HepG2 (cell line): ENCODE data around the gene NFE2L1. TPM values are rescaled to one million over a fixed set of nuclear protein-coding genes. Genes with fewer than 3 reads are reported as not detected.
A peak's percentile ranks its signal among the peaks of the same experiment; 100 is the strongest.

Experiments used
- FOXM1 ChIP-seq: sonication (generic); formaldehyde crosslinking; IDR thresholded peaks from 2 replicates; pipeline ENCODE4 v1.5.0; 2020; ENCODE audit warnings: missing genetic modification reagents
- GATAD2A ChIP-seq: IDR thresholded peaks from 2 replicates; pipeline ENCODE4 v1.6.1; 2016
- HOXA5 ChIP-seq: sonication (generic); formaldehyde crosslinking; IDR thresholded peaks from 2 replicates; pipeline ENCODE4 v1.4.0; 2020; ENCODE audit warnings: missing genetic modification reagents
- ISL2 ChIP-seq: sonication (generic); formaldehyde crosslinking; IDR thresholded peaks from 2 replicates; pipeline ENCODE4 v1.5.0; 2020; ENCODE audit warnings: missing genetic modification reagents
- LCORL ChIP-seq, 2 experiments: fragments of 450-650 bp in 1 of 2; sonication (generic) in 1 of 2; formaldehyde crosslinking in 1 of 2; IDR thresholded peaks; 2 replicates each; pipeline versions ENCODE4 v1.5.0 to v1.6.1; 2017 to 2020; ENCODE audit warnings: antibody characterized with exemption in 1 of 2, missing genetic modification reagents in 1 of 2
- MAFG ChIP-seq: sonication (generic); formaldehyde crosslinking; IDR thresholded peaks from 2 replicates; pipeline ENCODE4 v1.5.1; 2020; ENCODE audit warnings: mild to moderate bottlenecking, missing genetic modification reagents
- MZF1 ChIP-seq: sonication (generic); formaldehyde crosslinking; IDR thresholded peaks from 2 replicates; pipeline ENCODE4 v1.8.1; 2023; ENCODE audit warnings: mild to moderate bottlenecking, missing genetic modification reagents, borderline replicate concordance
- NFE2 ChIP-seq: sonication (generic); formaldehyde crosslinking; IDR thresholded peaks from 2 replicates; pipeline ENCODE4 v1.4.0; 2020; ENCODE audit warnings: missing genetic modification reagents
- SRSF4 ChIP-seq: fragments of 200-400 bp; formaldehyde crosslinking; IDR thresholded peaks from one replicate; pipeline ENCODE4 v1.6.1; 2018; ENCODE audit warnings: mild to moderate bottlenecking, low read depth, low read length, moderate library complexity; ENCODE audit not compliant: poor library complexity, severe bottlenecking
- SYNCRIP ChIP-seq: fragments of 200-400 bp; formaldehyde crosslinking; IDR thresholded peaks from 2 replicates; pipeline ENCODE4 v1.6.1; 2018; ENCODE audit warnings: mild to moderate bottlenecking, low read depth, low read length; ENCODE audit not compliant: insufficient read depth
- TCF7 ChIP-seq: sonication (generic); IDR thresholded peaks from 2 replicates; pipeline ENCODE4 v1.6.1; 2016; ENCODE audit warnings: antibody characterized with exemption, low read depth
- U2AF1 ChIP-seq: fragments of 200-400 bp; formaldehyde crosslinking; optimal IDR thresholded peaks from 2 replicates; pipeline ENCODE3; 2017; ENCODE audit warnings: mild to moderate bottlenecking, low read depth, low read length
- ZBTB21 ChIP-seq: sonication (generic); formaldehyde crosslinking; IDR thresholded peaks from 2 replicates; pipeline ENCODE4 v1.4.0; 2020; ENCODE audit warnings: missing genetic modification reagents
- ZC3H4 ChIP-seq: sonication (generic); formaldehyde crosslinking; IDR thresholded peaks from 2 replicates; pipeline ENCODE4 v1.4.0; 2020; ENCODE audit warnings: missing genetic modification reagents, borderline replicate concordance
- ZNF83 ChIP-seq: sonication (generic); formaldehyde crosslinking; IDR thresholded peaks from 2 replicates; pipeline ENCODE4 v1.4.0; 2020; ENCODE audit warnings: missing genetic modification reagents, mild to moderate bottlenecking, borderline replicate concordance
- polyA plus RNA-seq, 8 experiments: library from polyadenylated mRNA; depleted of rRNA in 3 of 8; stranded (reverse) in 7 of 8; unstranded in 1 of 8; fragments of >200 nt; fragmentation: Illumina TruSeq in 4 of 8; extraction: Trizol in 4 of 8; gene quantifications; 2 replicates each; pipeline versions ENCODE4 v1.2.1 to v1.2.3, GENCODE V29; 2011 to 2016; ENCODE audit warnings: low read depth in 4 of 8, missing spikeins in 1 of 8, mixed read lengths in 1 of 8; ENCODE audit not compliant: insufficient read depth in 1 of 8
- total RNA-seq, 5 experiments: library from RNA; depleted of rRNA; stranded (reverse); fragments of >200 nt; fragmentation: Illumina TruSeq; extraction: Trizol; gene quantifications; 2 replicates each; pipeline ENCODE4 v1.2.3, GENCODE V29; 2016; ENCODE audit warnings: low read depth in 1 of 5
- TF ChIP-seq, protein P1 (sequence below): sonication (generic); formaldehyde crosslinking; IDR thresholded peaks from 2 replicates; pipeline ENCODE4 v1.4.0; 2020; ENCODE audit warnings: missing genetic modification reagents
- TF ChIP-seq, protein P2 (sequence below): IDR thresholded peaks from 2 replicates; pipeline ENCODE4 v1.6.1; 2016; ENCODE audit warnings: missing genetic modification reagents, missing compliant biosample characterization
- TF ChIP-seq, protein P3 (sequence below): sonication (generic); formaldehyde crosslinking; IDR thresholded peaks from 2 replicates; pipeline ENCODE4 v1.5.0; 2020; ENCODE audit warnings: mild to moderate bottlenecking, missing genetic modification reagents
- TF ChIP-seq, protein P4 (sequence below): sonication (generic); formaldehyde crosslinking; IDR thresholded peaks from 2 replicates; pipeline ENCODE4 v1.9.0; 2021; ENCODE audit warnings: mild to moderate bottlenecking, missing genetic modification reagents

Gene NFE2L1
- total and polyA plus RNA-seq, 2 of the 13 experiments (the other 11 are each of a cell fraction or from before 2014, with no cell fraction given): 67.0 to 234 TPM

DNA sequence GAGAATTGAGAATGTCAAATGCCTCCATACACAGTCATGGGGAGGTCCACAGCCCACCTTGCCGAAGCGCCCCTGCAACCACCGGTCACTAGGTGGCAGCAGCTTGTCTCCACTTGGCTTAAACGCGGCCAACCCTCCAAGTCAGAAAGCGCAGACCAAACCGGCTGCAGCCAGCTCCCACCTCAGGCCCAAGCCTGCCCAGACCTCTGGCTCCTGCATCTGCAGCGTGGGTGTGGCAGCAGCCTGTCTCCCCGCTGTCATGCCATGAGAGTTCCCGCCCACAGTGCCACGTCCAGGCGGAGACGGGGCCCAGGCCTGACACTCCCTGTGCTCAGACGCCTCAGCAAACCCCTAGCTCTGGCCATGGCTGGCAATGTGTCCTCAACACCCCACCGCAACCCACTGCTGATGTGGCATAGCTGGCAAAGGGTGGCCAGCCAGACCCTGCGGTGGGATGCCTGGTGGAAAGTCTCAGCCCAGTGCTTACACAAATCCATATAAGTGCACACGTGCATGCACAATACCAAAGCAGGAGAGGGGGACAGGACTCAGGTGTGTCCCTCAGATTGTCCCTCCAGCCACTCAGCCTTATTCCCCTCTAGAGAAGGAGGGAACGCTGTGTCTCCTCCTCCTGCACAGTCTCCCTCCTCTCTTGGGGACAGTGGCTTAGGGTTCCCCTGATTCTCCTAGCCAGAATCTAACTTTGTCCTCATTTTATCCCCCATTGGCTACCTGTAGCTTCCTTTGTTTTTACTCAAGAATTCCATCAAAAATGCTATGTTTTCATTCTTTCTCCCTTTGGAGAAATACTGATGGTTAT lies 21.4 kb upstream of the NFE2L1 start (continued):
- TF ChIP-seq, protein P1, sequence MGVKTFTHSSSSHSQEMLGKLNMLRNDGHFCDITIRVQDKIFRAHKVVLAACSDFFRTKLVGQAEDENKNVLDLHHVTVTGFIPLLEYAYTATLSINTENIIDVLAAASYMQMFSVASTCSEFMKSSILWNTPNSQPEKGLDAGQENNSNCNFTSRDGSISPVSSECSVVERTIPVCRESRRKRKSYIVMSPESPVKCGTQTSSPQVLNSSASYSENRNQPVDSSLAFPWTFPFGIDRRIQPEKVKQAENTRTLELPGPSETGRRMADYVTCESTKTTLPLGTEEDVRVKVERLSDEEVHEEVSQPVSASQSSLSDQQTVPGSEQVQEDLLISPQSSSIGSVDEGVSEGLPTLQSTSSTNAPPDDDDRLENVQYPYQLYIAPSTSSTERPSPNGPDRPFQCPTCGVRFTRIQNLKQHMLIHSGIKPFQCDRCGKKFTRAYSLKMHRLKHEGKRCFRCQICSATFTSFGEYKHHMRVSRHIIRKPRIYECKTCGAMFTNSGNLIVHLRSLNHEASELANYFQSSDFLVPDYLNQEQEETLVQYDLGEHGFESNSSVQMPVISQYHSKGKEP (CRISPR knock-in tag): no peak
- TF ChIP-seq, protein P2, sequence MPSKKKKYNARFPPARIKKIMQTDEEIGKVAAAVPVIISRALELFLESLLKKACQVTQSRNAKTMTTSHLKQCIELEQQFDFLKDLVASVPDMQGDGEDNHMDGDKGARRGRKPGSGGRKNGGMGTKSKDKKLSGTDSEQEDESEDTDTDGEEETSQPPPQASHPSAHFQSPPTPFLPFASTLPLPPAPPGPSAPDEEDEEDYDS: no peak
- TF ChIP-seq ZBTB21 (CRISPR knock-in tag): no peak
- no peak for TF ChIP-seq SRSF4
- TF ChIP-seq ZC3H4 (CRISPR knock-in tag): no peak
- TF ChIP-seq, protein P3, sequence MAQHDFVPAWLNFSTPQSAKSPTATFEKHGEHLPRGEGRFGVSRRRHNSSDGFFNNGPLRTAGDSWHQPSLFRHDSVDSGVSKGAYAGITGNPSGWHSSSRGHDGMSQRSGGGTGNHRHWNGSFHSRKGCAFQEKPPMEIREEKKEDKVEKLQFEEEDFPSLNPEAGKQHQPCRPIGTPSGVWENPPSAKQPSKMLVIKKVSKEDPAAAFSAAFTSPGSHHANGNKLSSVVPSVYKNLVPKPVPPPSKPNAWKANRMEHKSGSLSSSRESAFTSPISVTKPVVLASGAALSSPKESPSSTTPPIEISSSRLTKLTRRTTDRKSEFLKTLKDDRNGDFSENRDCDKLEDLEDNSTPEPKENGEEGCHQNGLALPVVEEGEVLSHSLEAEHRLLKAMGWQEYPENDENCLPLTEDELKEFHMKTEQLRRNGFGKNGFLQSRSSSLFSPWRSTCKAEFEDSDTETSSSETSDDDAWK (CRISPR knock-in tag): no peak
- TF ChIP-seq ZNF83: no peak
- no peak for TF ChIP-seq ISL2 (CRISPR knock-in tag)
- no peak for TF ChIP-seq U2AF1
- TF ChIP-seq LCORL (IDR thresholded peaks at IDR 0.05): no peak
- TF ChIP-seq LCORL (CRISPR knock-in tag; IDR thresholded peaks at IDR 0.05): peak; percentile 42; the same call in 1 of the 2 replicates
- TF ChIP-seq FOXM1 (CRISPR knock-in tag): no peak
- no peak for TF ChIP-seq NFE2
- no peak for TF ChIP-seq HOXA5 (CRISPR knock-in tag)
- no peak for TF ChIP-seq MZF1 (CRISPR knock-in tag)
- TF ChIP-seq, protein P4, sequence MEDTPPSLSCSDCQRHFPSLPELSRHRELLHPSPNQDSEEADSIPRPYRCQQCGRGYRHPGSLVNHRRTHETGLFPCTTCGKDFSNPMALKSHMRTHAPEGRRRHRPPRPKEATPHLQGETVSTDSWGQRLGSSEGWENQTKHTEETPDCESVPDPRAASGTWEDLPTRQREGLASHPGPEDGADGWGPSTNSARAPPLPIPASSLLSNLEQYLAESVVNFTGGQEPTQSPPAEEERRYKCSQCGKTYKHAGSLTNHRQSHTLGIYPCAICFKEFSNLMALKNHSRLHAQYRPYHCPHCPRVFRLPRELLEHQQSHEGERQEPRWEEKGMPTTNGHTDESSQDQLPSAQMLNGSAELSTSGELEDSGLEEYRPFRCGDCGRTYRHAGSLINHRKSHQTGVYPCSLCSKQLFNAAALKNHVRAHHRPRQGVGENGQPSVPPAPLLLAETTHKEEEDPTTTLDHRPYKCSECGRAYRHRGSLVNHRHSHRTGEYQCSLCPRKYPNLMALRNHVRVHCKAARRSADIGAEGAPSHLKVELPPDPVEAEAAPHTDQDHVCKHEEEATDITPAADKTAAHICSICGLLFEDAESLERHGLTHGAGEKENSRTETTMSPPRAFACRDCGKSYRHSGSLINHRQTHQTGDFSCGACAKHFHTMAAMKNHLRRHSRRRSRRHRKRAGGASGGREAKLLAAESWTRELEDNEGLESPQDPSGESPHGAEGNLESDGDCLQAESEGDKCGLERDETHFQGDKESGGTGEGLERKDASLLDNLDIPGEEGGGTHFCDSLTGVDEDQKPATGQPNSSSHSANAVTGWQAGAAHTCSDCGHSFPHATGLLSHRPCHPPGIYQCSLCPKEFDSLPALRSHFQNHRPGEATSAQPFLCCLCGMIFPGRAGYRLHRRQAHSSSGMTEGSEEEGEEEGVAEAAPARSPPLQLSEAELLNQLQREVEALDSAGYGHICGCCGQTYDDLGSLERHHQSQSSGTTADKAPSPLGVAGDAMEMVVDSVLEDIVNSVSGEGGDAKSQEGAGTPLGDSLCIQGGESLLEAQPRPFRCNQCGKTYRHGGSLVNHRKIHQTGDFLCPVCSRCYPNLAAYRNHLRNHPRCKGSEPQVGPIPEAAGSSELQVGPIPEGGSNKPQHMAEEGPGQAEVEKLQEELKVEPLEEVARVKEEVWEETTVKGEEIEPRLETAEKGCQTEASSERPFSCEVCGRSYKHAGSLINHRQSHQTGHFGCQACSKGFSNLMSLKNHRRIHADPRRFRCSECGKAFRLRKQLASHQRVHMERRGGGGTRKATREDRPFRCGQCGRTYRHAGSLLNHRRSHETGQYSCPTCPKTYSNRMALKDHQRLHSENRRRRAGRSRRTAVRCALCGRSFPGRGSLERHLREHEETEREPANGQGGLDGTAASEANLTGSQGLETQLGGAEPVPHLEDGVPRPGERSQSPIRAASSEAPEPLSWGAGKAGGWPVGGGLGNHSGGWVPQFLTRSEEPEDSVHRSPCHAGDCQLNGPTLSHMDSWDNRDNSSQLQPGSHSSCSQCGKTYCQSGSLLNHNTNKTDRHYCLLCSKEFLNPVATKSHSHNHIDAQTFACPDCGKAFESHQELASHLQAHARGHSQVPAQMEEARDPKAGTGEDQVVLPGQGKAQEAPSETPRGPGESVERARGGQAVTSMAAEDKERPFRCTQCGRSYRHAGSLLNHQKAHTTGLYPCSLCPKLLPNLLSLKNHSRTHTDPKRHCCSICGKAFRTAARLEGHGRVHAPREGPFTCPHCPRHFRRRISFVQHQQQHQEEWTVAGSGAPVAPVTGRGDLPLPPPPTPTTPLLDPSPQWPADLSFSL (CRISPR knock-in tag): no peak; the same call in 1 of the 2 replicates
- no peak for TF ChIP-seq MAFG (CRISPR knock-in tag)
- 0 out of 2 replicates have a peak, but pooled peaks have one; percentile 30 for TF ChIP-seq GATAD2A (CRISPR knock-in tag)
- no peak for TF ChIP-seq TCF7
- no peak for TF ChIP-seq SYNCRIP
